Type B pancreatic cell (in vitro differentiated cells): ENCODE data around the gene HTATIP2. TPM values are rescaled to one million over a fixed set of nuclear protein-coding genes. Genes with fewer than 3 reads are reported as not detected.

Source experiments
- DNase-seq: peaks from one replicate; pipeline ENCODE4 v3.0.0; 2021; ENCODE audit warnings: mixed read lengths; ENCODE audit not compliant: unreplicated experiment; ENCODE audit errors: extremely low spot score
- H3K27ac Mint-ChIP-seq: 2 replicates; pipeline ENCODE4 v1.8.0; 2021; ENCODE audit warnings: mild to moderate bottlenecking, mixed read lengths
- H3K27me3 Mint-ChIP-seq: 2 replicates; pipeline ENCODE4 v1.8.0; 2021; ENCODE audit warnings: mixed read lengths
- H3K36me3 Mint-ChIP-seq: 2 replicates; pipeline ENCODE4 v1.8.0; 2021; ENCODE audit warnings: mixed read lengths
- H3K4me1 Mint-ChIP-seq: one replicate; pipeline ENCODE4 v1.8.0; 2021; ENCODE audit warnings: mixed read lengths; ENCODE audit not compliant: unreplicated experiment
- H3K4me3 Mint-ChIP-seq: 2 replicates; pipeline ENCODE4 v1.8.0; 2021; ENCODE audit warnings: mild to moderate bottlenecking, mixed read lengths
- H3K9me3 Mint-ChIP-seq: 2 replicates; pipeline ENCODE4 v1.8.0; 2021; ENCODE audit warnings: mixed read lengths
- CTCF ChIP-seq: fragments of 200-600 bp; sonication (generic); conservative IDR thresholded peaks from 2 replicates; pipeline ENCODE4 v1.5.0; 2021; ENCODE audit warnings: antibody characterized with exemption, mild to moderate bottlenecking
- total RNA-seq: library from RNA; stranded (reverse); gene quantifications from 2 replicates; pipeline ENCODE4 v1.2.1, GENCODE V29; 2021; ENCODE audit warnings: low replicate concordance

Gene HTATIP2
- total RNA-seq, 1 donor from 2014 or later: 15.8 TPM

DNA sequence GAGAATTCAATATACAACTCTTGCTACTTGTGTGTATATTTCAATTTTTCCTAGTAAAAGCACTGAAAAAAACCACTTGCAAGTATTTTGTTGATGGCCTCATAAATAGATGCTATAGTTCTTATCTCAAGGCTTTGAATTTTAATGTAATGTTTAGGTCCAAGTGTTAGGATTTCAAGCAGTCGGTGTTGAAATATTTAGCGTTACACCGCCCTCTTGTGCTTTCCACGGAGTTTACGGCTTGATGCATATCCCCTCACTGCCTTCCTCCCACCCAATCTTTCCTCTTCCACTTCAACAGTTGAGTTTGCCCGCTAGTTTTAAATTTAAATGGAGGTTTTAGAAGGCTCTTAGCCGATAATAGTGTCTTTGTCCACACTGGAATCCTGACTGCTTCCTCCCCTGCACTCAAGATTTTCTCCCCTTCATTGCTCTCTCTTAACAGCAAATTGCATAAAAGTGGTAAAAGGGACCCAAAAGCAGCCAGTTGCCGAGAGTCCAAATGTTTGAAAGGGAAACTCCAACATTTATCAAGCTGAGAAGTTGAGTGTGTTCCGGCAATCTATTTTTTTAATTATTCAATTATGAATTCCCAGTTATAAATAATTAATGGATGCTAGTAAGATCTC, 25.9 kb upstream of the HTATIP2 start:
- no peak for DNase-seq
- Mint-ChIP-seq H3K36me3 (no peaks in the 10 kb centered on the region), H3K27ac (no peak overlapping the region), H3K4me1 (no peaks in the 10 kb centered on the region), H3K27me3 (peaks cover 76% of the 10 kb centered on the region), H3K4me3 (no peak overlapping the region), H3K9me3 (no peaks in the 10 kb centered on the region)
- TF ChIP-seq CTCF: peak; percentile 77

DNA sequence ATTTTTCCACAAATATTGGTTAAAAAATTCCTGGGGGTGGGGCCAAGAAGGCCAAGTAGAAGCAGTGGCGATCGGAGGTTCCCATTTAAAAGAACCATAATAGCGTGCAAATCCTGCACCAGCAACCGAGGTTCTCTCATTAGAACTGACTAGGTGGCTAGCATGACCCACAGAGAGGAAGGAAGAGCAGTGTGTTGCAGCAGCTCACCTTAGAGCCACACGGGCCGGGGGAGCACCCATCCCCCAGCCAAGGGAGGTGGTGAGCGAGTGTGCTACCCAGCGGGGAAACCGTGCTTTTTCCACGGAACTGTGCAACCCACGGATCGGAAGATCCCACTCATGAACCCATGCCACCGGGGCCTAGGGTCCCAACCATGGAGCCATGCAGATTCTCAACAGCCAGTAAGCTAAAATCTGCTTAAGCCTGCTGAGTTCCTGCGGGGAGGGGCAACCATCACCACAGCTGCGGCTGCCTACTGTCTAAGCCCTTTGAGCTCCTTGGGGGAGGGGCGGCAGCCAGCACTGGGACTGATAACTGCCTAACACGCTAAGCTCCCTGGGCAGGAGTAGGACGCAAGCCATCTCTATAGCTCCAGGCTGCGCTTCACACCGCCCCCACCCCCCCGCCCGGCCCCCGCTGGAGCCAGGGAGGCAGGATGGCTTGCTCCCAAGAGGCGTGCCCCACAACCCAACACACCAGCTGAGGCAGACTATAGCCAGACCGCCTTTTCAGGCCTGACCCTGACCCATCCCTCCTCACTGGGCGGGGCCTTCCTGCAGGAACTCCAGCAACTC, 21.0 kb upstream of the HTATIP2 start:
- TF ChIP-seq CTCF: no peak
- no peak for DNase-seq
- peaks cover 87% of the 10 kb centered on the region for H3K27me3 Mint-ChIP-seq

GRCh38 chr11:20351136-20351535, 12.4 kb upstream of the HTATIP2 start:
- H3K9me3 Mint-ChIP-seq: no peaks in the 10 kb centered on the region
- peaks cover 35% of the 10 kb centered on the region for H3K27me3 Mint-ChIP-seq
- TF ChIP-seq CTCF: no peak
- no peak overlapping the region for H3K27ac Mint-ChIP-seq
- DNase-seq: no peak
- no peaks in the 10 kb centered on the region for H3K4me1 Mint-ChIP-seq
- H3K36me3 Mint-ChIP-seq: no peaks in the 10 kb centered on the region
- no peak overlapping the region for H3K4me3 Mint-ChIP-seq

More for the DNA sequence above, 21.0 kb upstream of the HTATIP2 start:
- Mint-ChIP-seq H3K4me3 (no peak overlapping the region), H3K9me3 (no peaks in the 10 kb centered on the region), H3K4me1 (no peaks in the 10 kb centered on the region), H3K36me3 (no peaks in the 10 kb centered on the region), H3K27ac (no peak overlapping the region)

DNA sequence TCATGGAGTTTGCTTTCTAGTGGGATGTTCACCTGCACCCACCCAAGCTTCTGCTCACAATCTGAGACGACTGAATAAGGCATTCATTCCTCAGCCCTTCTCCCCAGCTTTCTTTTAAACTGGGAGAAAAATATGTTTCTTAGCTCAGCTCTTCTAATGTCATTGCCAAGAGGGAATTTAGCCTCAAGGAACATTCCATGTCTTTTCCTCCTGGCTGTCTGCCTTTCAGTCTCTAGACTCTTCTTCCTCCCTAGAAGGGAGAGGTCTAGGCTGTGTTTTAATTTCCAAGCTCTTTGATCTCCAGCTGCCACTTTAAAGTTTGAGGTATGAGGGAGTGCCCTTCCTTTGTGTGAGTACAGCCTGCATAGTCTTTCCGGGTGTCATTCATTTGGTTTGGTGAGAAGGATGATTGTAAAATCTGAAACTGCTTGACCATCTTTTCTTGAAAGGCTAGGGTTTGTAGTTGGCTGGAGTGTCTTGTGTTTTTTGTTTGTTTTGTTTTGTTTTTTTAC, 11.7 kb upstream of the HTATIP2 start:
- H3K27me3 Mint-ChIP-seq: peaks cover 31% of the 10 kb centered on the region
- H3K4me3 Mint-ChIP-seq: no peak overlapping the region
- H3K9me3 Mint-ChIP-seq: no peaks in the 10 kb centered on the region
- no peak overlapping the region for H3K27ac Mint-ChIP-seq
- TF ChIP-seq CTCF: no peak
- H3K36me3 Mint-ChIP-seq: no peaks in the 10 kb centered on the region
- no peak for DNase-seq
- no peaks in the 10 kb centered on the region for H3K4me1 Mint-ChIP-seq

GRCh38 chr11:20353829-20354434, 9.6 kb upstream of the HTATIP2 start:
- Mint-ChIP-seq H3K4me1 (no peaks in the 10 kb centered on the region), H3K9me3 (no peaks in the 10 kb centered on the region), H3K36me3 (no peaks in the 10 kb centered on the region), H3K4me3 (no peak overlapping the region), H3K27ac (no peak overlapping the region), H3K27me3 (peaks cover 23% of the 10 kb centered on the region)
- DNase-seq: no peak
- peak; percentile 95 for TF ChIP-seq CTCF
